Body of pancreas (tissue), 4 donors: ENCODE measurements around the gene GUCY2C.
"Not testable (repeated sequence)": the region's sequence is repeated elsewhere in the genome, so short reads cannot be mapped to it uniquely, and the experiment has no call there.

Experiments used
- CTCF ChIP-seq, 7 experiments: fragments of 450-650 bp in 4 of 7; fragments of 200-600 bp in 3 of 7; sonication (generic) in 3 of 7; IDR thresholded peaks; one replicate each; pipeline ENCODE4 v1.5.1; 2016 to 2019; ENCODE audit warnings: antibody characterized with exemption in 7 of 7
- POLR2A ChIP-seq, 3 donors: fragments of 450-650 bp; IDR thresholded peaks; one replicate each; pipeline ENCODE4 v1.6.1; 2016; ENCODE audit warnings: antibody characterized with exemption in 3 of 3, mild to moderate bottlenecking in 2 of 3

GRCh38 chr12:14736441-14736840, 40.0 kb upstream of the GUCY2C start:
- TF ChIP-seq CTCF, POLR2A (IDR thresholded peaks at IDR 0.05): not testable (repeated sequence)
